ENCODE data around the gene HSPA1L. TPM values are rescaled to one million over a fixed set of nuclear protein-coding genes. Genes with fewer than 3 reads are reported as not detected.
"Not testable (repeated sequence)": the region's sequence is repeated elsewhere in the genome, so short reads cannot be mapped to it uniquely, and the experiment has no call there.

Gene HSPA1L
- total RNA-seq, 1 donor from 2014 or later, result 2.5 TPM

DNA sequence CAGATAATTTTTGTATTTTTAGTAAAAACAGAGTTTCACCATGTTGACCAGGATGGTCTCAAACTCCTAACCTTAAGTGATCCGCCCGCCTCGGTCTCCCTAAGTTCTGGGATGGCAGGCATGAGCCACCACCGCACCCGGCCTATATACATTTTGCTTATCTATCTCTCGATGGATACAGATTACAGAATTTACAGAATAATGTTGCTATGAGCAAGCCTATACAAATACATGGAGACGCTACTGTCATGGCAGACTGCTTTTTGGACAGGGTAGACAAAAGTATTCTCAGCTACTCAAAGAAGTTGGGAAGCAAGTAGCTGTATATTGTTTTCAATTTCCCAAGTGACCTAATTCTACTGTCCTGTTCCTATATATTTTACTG, 1.6 kb downstream of the HSPA1L start:
- H3K9me3 Mint-ChIP-seq (ENCODE audit: unreplicated experiment), result peaks cover 10% of the 10 kb centered on the region
- peaks cover 4% of the 10 kb centered on the region for H3K36me3 Mint-ChIP-seq (ENCODE audit: unreplicated experiment)
- H3K27ac Mint-ChIP-seq (ENCODE audit: unreplicated experiment), result peak overlapping the region; percentile 91
- H3K4me1 Mint-ChIP-seq (ENCODE audit: low read depth, unreplicated experiment), result peaks cover 8% of the 10 kb centered on the region
- peak overlapping the region; percentile 82 for H3K4me3 Mint-ChIP-seq (ENCODE audit: unreplicated experiment)
- TF ChIP-seq, protein P1, sequence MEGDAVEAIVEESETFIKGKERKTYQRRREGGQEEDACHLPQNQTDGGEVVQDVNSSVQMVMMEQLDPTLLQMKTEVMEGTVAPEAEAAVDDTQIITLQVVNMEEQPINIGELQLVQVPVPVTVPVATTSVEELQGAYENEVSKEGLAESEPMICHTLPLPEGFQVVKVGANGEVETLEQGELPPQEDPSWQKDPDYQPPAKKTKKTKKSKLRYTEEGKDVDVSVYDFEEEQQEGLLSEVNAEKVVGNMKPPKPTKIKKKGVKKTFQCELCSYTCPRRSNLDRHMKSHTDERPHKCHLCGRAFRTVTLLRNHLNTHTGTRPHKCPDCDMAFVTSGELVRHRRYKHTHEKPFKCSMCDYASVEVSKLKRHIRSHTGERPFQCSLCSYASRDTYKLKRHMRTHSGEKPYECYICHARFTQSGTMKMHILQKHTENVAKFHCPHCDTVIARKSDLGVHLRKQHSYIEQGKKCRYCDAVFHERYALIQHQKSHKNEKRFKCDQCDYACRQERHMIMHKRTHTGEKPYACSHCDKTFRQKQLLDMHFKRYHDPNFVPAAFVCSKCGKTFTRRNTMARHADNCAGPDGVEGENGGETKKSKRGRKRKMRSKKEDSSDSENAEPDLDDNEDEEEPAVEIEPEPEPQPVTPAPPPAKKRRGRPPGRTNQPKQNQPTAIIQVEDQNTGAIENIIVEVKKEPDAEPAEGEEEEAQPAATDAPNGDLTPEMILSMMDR (IDR thresholded peaks at IDR 0.05; ENCODE audit: partially characterized antibody, unreplicated experiment), result no peak
- no peak for DNase-seq
- peaks cover 4% of the 10 kb centered on the region for H3K27me3 Mint-ChIP-seq (ENCODE audit: unreplicated experiment)

DNA sequence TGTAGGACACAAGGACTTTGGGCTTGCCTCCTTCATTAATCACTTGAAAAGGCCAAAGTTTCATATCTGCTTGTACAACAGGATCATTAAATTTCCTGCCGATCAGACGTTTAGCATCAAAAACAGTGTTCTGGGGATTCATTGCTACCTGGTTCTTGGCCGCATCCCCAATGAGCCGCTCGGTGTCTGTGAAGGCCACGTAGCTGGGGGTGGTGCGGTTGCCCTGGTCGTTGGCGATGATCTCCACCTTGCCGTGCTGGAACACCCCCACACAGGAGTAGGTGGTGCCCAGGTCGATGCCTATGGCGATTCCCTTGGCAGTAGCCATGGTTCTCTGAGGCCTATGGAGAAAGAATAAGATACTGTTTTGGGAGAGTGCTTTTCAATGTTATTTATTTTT, 3.4 kb downstream of the HSPA1L start:
- H3K4me3 Mint-ChIP-seq (ENCODE audit: unreplicated experiment), result no peak overlapping the region
- peaks cover 4% of the 10 kb centered on the region for H3K27me3 Mint-ChIP-seq (ENCODE audit: unreplicated experiment)
- DNase-seq, result no peak
- TF ChIP-seq, protein P1 (IDR thresholded peaks at IDR 0.05; ENCODE audit: partially characterized antibody, unreplicated experiment), result no peak
- H3K9me3 Mint-ChIP-seq (ENCODE audit: unreplicated experiment), result peaks cover 3% of the 10 kb centered on the region
- H3K4me1 Mint-ChIP-seq (ENCODE audit: low read depth, unreplicated experiment), result peaks cover 6% of the 10 kb centered on the region
- H3K36me3 Mint-ChIP-seq (ENCODE audit: unreplicated experiment), result no peaks in the 10 kb centered on the region
- no peak overlapping the region for H3K27ac Mint-ChIP-seq (ENCODE audit: unreplicated experiment)

- DNase-seq; H3K4me3 Mint-ChIP-seq (ENCODE audit: unreplicated experiment); H3K4me1 Mint-ChIP-seq (ENCODE audit: low read depth, unreplicated experiment); H3K9me3 Mint-ChIP-seq (ENCODE audit: unreplicated experiment); H3K36me3 Mint-ChIP-seq (ENCODE audit: unreplicated experiment); H3K27ac Mint-ChIP-seq (ENCODE audit: unreplicated experiment); H3K27me3 Mint-ChIP-seq (ENCODE audit: unreplicated experiment): not testable (repeated sequence)
Measured at GRCh38 chr6:31808599-31808998, 6.5 kb downstream of the HSPA1L start.

- TF ChIP-seq, protein P1 (IDR thresholded peaks at IDR 0.05; ENCODE audit: partially characterized antibody, unreplicated experiment), result peak; percentile 40
- H3K27me3 Mint-ChIP-seq (ENCODE audit: unreplicated experiment), result no peaks in the 10 kb centered on the region
- peaks cover 4% of the 10 kb centered on the region for H3K4me1 Mint-ChIP-seq (ENCODE audit: low read depth, unreplicated experiment)
- peak; percentile 99 for DNase-seq
- H3K4me3 Mint-ChIP-seq (ENCODE audit: unreplicated experiment), result peak within 1 kb of the TSS; percentile 97
- no peaks in the 10 kb centered on the region for H3K36me3 Mint-ChIP-seq (ENCODE audit: unreplicated experiment)
- peak within 1 kb of the TSS; percentile 90 for H3K27ac Mint-ChIP-seq (ENCODE audit: unreplicated experiment)
- H3K9me3 Mint-ChIP-seq (ENCODE audit: unreplicated experiment), result peaks cover 6% of the 10 kb centered on the region
Measured at GRCh38 chr6:31806470-31807272, 8.4 kb downstream of the HSPA1L start, which contains the start of gene LSM2. TSS of gene LSM2 (minus strand) at chr6:31806966. CDS start at chr6:31806757, 209 bp downstream.

DNA sequence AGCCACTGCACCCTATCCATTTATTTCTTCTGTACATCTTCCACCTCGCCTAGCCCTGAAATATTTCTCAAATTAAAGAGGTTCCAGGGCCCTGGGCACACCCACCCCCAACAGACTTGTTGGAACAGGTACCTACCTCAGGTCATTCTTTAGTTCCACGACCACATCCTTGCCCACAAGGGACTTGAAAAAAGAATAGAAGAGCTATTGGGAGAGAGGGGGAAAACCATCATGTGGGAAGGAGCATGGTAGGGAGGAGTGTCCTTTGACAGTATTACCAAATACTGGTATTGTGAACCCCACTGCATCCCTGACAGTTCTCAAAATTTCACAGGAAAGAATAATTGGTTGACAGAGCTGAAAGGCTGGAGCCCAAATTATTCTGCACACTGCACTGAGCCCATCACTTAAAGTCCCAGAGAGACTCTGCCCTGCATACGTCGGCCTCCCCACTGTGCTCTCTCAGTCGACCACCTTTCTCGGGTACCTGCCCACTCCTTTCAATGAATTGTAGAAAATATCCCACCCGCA, 9.1 kb downstream of the HSPA1L start:
- peak overlapping the region; percentile 97 for H3K4me3 Mint-ChIP-seq (ENCODE audit: unreplicated experiment)
- H3K4me1 Mint-ChIP-seq (ENCODE audit: low read depth, unreplicated experiment), result peaks cover 4% of the 10 kb centered on the region
- peaks cover 6% of the 10 kb centered on the region for H3K9me3 Mint-ChIP-seq (ENCODE audit: unreplicated experiment)
- no peaks in the 10 kb centered on the region for H3K27me3 Mint-ChIP-seq (ENCODE audit: unreplicated experiment)
- peak overlapping the region; percentile 78 for H3K27ac Mint-ChIP-seq (ENCODE audit: unreplicated experiment)
- no peaks in the 10 kb centered on the region for H3K36me3 Mint-ChIP-seq (ENCODE audit: unreplicated experiment)
- no peak for DNase-seq
- TF ChIP-seq, protein P1 (IDR thresholded peaks at IDR 0.05; ENCODE audit: partially characterized antibody, unreplicated experiment), result no peak

DNA sequence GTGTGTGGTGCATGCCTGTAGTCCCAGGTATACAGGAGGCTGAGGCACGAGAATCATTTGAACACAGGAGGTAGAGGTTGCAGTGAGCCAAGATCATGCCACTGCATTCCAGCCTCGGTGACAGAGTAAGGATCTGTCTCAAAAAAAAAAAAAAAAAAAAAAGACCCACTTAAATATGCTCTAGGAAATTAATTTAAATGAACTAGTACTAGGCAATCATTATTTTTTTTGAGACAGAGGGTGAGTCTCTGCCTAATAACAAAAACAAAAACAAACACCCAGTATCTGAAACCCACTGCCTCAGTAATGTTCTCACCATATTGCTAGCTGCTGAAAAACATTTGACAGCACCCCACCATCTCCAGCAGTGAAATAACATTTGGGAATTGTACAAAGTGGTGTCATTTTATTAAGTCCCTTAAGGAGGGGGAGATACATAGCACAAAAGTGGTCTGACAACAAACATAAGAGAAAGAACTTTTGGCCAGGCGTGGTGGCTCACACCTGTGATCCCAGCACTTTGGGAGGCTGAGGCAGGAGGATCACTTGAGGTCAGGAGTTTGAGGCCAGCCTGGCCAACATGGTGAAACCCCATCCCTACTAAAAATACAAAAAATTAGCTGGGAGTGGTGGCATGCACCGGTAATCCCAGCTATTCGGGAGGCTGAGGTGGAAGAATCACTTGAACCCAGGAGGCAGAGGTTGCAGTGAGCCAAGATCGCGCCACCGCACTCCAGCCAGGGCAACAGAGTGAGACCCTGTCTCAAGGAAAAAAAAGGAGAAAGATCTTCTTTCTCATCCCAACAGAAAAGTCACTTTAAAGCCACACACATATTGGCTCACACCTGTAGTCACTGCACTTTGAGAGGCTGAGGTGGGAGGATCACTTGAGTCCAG, 13.8 kb downstream of the HSPA1L start:
- H3K36me3 Mint-ChIP-seq (ENCODE audit: unreplicated experiment); H3K9me3 Mint-ChIP-seq (ENCODE audit: unreplicated experiment); DNase-seq; H3K4me1 Mint-ChIP-seq (ENCODE audit: low read depth, unreplicated experiment); H3K27ac Mint-ChIP-seq (ENCODE audit: unreplicated experiment); H3K27me3 Mint-ChIP-seq (ENCODE audit: unreplicated experiment); H3K4me3 Mint-ChIP-seq (ENCODE audit: unreplicated experiment): not testable (repeated sequence)

Data from glutamatergic neuron (in vitro differentiated cells).